NOMO-1 (cell line): ENCODE data around the gene ANAPC2.

Experiments
- DNase-seq, 2 experiments: peaks; one replicate each; lab custom pipeline; 2025; ENCODE audit not compliant: unreplicated experiment in 2 of 2; lab: John Stamatoyannopoulos, UW

ANAPC2 gene

GRCh38 chr9:137227054-137227852, 38.9 kb upstream of the ANAPC2 start, which contains the start of gene RNF224:
RNF224 (plus strand) TSS chr9:137227502; CDS start chr9:137228336, 834 bp downstream.
- DNase-seq: peak; percentile 73 to 88

- DNase-seq: no peak
Measured at GRCh38 chr9:137226338-137227053, 38.1 kb upstream of the ANAPC2 start.

GRCh38 chr9:137225699-137226331, 37.5 kb upstream of the ANAPC2 start:
- no peak for DNase-seq

- DNase-seq: peak in 1 of 2 experiments; percentile 29
Measured at GRCh38 chr9:137224830-137225694, 36.7 kb upstream of the ANAPC2 start, which contains the start of gene CYSRT1. CYSRT1 (plus strand) TSS chr9:137225174; CDS start chr9:137225622, 448 bp downstream.

DNA sequence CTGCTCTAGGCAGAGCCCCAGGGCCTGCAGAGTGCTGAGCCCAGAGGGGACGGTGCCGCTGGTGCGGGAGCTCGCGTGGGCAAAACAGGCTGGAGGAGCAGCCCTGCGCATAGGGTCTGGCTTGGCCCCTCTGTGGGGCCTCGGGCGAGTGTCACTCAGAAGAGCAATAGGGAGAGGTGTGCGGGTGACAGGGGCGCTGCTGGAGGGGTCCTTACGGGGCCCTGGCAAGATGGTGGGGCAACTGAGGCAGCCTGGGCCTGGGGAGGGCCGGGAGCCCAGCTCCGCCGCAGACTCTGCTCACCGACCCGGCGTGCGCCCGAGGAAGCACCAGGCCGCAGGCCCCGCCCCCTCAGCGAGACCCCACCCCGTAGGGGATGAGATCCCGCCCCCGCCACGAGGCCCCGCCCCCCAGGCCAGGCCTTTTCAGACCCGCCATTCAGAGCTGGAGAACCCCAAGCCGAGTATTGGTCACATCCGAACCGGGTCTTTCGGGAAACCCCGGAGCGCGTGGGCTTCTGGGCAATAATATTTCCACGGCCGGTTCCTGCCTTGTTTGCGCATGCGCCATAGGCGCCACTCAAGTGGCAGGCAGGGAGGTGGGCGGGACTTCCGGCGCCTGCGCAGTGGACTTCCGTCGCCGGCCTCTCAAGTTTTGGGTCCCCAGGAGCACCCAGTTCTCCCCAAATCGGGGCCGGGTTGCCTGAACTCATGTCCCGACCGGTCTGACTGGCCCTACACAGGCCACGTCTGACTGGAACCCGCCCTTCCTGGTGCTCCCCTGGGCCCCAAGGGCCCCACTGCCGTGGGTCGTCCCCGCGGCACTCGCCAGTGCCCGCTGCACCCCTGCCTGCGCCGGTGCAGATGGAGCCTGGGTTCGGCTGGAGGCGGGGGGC, 35.0 kb upstream of the ANAPC2 start:
- DNase-seq: peak; percentile 99 to 100

GRCh38 chr9:137222190-137223077, 34.1 kb upstream of the ANAPC2 start, which contains the start of gene RNF208:
RNF208 (minus strand) TSS chr9:137222240; CDS start chr9:137221212, 1,028 bp downstream.
- no peak for DNase-seq

- DNase-seq: no peak
Measured at GRCh38 chr9:137221506-137222111, 33.2 kb upstream of the ANAPC2 start.

GRCh38 chr9:137221095-137221505, 32.7 kb upstream of the ANAPC2 start:
- DNase-seq: no peak

- DNase-seq: no peak
Measured at GRCh38 chr9:137220317-137221094, 32.1 kb upstream of the ANAPC2 start.

- no peak for DNase-seq
Measured at GRCh38 chr9:137219757-137220316, 31.5 kb upstream of the ANAPC2 start.

- no peak for DNase-seq
Measured at GRCh38 chr9:137218754-137219271, 30.5 kb upstream of the ANAPC2 start.

DNA sequence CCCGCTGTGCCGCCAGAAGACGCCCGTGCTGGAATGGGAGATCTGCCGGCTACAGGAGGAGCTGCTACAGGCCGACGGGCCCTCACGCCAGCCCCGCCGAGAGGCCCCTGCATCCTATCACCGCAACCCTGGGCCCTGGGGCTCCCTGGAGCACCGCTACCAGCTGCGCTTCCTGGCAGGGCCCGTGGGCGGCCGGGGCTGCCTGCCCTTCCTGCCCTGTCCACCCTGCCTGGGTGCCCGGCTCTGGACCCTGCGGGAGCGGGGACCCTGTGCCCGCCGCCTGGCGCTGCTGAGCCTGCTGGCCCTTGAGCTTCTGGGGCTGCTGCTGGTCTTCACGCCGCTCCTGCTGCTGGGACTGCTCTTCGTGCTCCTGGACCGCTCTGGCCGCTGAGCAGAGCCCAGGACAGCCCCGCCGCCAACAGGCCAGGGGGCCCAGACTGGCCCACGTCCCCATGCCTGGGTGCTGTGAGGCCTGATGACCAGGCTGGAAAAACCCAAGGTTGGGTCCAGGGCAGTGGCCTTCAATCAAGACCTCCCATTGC, 29.9 kb upstream of the ANAPC2 start:
- DNase-seq: no peak

DNA sequence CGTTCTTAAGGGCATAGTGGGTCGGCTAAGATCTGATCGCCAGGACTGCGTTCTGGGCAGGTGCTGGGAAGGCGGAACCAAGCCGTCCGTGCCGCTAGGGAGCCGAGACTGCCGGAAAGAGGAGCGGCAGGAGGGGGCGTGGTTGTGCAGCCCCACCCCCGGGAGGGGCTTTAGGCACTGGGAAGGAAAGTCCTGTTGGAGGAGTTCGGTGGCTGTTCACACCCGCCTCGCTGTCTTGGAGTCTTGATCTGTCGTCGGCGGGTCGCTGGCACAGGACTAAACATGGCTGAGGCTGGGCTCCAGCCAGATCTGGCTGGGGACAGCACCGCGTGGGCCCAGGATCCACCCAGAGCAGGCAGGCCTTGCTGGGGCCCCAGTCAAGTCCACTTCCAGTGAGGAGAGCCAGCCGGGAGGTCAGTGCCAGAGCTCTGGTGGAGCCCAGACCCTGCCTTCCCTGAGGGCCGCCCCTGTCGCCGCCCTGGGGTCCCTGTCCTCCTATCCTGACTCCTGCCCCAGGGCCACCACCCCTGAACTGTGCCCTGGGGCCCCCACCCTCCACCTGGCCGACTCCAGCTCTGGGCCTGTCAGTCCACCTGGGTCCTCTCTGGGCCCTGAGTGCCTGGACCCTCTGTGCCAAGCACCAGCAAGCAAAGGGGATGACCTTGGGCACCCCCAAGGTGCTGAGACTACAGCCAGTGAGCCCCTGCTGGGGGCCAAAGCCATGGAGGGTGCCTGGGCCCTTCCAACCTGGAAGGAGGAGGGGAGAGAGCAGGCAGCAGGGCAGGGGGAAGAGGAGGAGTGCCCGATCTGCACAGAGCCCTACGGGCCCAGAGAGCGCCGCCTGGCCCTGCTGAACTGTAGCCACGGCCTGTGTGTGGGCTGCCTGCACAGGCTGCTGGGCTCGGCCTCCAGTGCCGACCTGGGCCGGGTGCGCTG, 29.2 kb upstream of the ANAPC2 start:
- DNase-seq: no peak

DNA sequence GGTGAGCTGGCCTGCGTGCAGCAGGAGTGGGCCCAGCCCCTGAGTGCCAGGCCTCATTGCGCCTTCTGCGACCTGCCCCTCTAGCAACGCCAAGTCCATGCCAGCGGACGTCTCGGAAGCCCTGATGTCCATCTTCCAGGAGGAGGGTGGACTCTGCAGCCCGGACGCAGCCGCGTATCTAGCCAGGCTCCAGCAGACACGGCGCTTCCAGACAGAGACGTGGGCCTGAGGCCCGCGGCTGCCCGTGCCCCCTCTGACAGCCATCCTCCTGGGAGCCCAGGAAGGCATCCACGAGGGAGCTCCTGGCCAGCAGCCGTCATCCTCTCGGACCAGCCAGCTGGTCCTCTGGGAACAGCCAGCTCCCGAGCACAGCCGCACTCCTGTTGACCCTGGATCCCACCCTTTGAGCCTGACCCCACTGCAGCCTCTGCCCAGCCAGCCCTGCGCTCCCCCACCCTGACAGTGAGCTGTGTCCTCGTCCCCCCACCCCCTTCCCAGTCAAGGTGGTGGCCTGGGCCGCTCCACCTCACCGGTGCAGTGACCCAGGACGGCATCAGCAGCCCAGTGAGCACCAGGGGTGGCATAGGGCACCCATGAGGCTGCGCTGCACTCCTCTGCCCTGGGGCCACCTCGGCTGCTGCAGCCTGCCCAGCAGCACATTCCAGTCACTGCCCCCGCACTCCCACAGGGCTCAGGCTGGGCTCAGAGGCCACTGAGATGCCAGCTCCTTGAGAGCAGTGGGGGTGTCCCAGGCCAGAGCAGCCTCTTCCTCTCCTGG, 28.0 kb upstream of the ANAPC2 start:
- no peak for DNase-seq
